Uterus (tissue), 2 donors: ENCODE measurements around the gene ESRP2.

Experiments
- CTCF ChIP-seq, 4 experiments: fragments of 200-600 bp in 2 of 4; fragments of 450-650 bp in 2 of 4; sonication (generic) in 2 of 4; IDR thresholded peaks; one replicate each; pipeline ENCODE4 v1.5.1; 2016 to 2019; ENCODE audit warnings: antibody characterized with exemption in 4 of 4, mild to moderate bottlenecking in 2 of 4, moderate library complexity in 1 of 4
- POLR2A ChIP-seq, 2 donors: fragments of 450-650 bp; IDR thresholded peaks; one replicate each; pipeline ENCODE4 v1.6.1; 2016; ENCODE audit warnings: antibody characterized with exemption in 2 of 2, mild to moderate bottlenecking in 1 of 2, moderate library complexity in 1 of 2

GRCh38 chr16:68250951-68251350, 15.0 kb upstream of the ESRP2 start:
- TF ChIP-seq CTCF (IDR thresholded peaks at IDR 0.05) (no peak), POLR2A (IDR thresholded peaks at IDR 0.05) (no peak)
